Measurements from ENCODE around the gene PANX2.
A peak's percentile ranks its signal among the peaks of the same experiment; 100 is the strongest.

PANX2 gene

DNA sequence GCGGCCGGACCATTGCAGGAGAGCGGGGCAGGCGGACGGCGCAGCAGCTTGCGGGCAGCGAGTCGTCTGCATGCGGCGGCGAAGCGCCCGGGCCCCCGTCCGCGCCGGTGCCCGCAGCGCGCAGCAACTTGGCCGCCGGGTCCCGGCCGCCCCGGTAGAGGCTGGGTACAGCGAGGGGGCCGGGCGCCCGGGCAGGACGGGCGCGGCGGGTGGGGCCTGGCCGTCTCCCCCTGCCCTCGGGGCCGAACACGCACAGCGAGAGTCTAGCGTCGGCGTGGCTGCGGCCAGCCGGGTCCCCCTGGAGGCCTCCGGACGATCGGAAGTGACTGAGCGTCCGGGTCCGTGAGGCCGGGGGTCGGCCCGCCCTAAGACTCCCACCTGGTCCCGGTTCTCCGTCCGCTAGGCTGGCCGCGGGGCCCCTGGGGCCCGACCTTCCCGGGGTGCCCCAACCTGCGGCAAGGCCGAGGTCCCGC is 14.4 kb downstream of the PANX2 start:
- DNase-seq (ENCODE audit: low read depth), result no peak

DNA sequence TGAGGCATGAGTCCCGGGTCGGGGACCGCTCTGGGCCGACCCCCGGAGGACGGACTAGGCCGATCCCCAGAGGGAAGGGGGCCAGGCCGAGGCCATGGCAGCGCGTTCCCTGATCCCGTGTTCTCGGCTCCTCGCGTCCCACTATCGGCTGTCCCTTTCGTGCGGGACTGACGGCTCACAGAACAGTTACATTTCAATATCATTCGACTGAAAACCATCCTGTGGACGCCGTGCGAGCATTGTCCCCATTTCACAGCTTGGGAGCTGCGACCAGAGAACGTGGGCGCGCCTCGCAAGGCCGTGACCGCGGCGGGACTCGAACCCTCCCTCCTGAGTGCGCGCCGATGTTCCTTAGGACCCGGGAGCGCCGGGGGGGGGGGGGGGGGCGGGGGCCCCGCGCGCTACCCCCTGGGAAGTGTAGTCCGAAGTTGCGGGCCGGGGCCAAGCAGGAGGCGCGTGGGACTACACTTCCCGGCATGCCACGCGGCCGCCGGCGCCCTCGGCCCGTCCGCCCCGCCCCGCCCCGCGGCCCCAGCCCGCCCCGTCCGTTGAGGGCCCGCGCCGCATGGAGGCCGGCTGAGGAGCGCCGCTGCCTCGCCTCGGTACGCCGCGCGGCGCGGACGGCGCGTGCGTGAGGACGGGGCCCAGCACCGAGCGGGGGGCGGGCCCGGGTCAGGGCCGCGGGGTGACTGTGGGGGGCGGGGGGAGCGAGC is 15.0 kb downstream of the PANX2 start, which contains the start of gene TRABD:
Gene TRABD (plus strand): TSS at position 539 of the 713 bp plus-strand sequence. CDS start 7,148 bp downstream, outside the sequence.
- peak; percentile 82 for DNase-seq (ENCODE audit: low read depth)

DNA sequence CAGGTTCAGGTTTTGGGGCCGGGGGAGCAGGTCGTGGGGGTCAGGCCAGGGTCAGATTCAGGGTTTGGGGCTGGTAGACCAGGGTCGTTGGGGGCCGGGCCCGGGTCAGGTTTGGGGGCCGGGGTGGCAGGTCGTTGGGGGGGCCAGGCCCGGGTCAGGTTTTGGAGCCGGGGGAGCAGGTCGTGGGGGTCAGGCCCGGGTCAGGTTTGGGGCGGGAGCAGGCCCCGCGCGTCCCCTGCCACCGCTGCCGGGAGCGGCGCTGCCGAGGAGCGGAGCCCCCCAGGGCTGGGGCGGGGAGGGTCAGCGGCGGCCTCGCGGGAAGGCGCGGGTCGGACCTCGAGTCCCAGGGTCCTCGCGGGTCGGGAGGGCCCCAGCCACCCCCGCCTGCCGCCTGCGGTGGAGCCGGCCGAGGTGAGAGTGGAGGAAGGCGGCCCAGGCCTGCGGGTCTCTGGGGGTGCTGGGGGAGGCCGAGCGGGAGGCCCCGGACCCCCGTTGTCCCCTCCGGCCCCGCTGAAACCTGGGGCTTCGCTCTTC is 15.7 kb downstream of the PANX2 start:
- DNase-seq (ENCODE audit: low read depth), result no peak

GRCh38 chr22:50186761-50187523 is 16.4 kb downstream of the PANX2 start:
- no peak for DNase-seq (ENCODE audit: low read depth)

GRCh38 chr22:50188356-50188755 is 17.8 kb downstream of the PANX2 start:
- no peak for DNase-seq (ENCODE audit: low read depth)

GRCh38 chr22:50189184-50189848 is 18.8 kb downstream of the PANX2 start:
- DNase-seq (ENCODE audit: low read depth), result no peak

DNA sequence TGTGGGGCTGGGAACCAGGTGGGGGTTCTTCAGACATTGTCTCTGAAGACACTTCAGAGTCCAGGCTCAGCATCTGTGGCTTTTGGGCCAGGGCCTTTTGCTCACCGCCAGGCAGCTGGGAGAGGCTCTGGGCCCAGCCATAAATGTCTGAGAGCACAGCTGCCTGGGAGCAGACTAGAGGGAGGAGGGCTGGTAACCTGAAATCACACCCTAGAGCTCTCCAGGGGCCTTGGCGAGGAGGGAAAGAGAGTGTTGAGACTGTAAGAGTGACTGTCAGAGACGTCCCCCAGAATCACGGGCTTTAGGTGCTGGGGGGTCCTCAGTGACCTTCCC is 19.3 kb downstream of the PANX2 start:
- DNase-seq (ENCODE audit: low read depth), result no peak

DNA sequence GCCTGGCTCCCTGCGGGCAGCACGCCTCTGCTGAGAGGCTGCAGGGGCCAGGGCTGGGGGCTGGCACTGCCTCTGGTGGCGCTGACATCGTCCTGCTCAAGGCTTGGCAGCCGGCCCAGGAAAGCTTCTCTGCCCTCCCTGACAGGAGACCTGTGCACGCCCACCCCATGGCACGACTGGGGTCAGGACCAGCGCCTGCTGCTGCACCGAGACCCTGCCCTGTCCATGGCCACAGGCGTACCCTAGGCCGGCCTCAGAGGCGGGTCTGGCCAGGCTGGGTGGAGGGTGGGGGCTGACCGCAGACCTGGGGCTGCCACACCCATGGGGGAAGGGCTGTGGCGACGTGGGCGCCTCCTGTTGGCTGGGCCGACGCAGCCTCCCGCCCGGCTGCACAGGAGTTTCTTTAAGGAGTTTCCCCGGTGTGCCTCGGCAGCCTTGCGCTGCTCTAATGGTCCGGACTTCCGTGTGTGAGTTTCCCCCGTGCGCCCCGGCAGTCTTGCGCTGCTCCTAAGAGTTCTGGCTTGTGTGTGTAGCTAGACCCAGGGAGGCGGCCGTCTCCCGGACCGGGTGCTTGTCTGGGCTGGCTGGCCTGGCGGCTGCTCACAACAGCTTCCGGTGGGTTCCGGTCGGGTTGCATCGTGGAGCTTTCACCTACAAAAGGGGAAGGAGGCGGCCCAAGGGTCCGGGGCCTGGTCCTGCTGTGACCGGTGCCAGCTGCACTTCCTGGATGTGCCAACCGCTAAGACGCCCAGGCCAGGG is 19.8 kb downstream of the PANX2 start:
- peak; percentile 70 for DNase-seq (ENCODE audit: low read depth)

DNA sequence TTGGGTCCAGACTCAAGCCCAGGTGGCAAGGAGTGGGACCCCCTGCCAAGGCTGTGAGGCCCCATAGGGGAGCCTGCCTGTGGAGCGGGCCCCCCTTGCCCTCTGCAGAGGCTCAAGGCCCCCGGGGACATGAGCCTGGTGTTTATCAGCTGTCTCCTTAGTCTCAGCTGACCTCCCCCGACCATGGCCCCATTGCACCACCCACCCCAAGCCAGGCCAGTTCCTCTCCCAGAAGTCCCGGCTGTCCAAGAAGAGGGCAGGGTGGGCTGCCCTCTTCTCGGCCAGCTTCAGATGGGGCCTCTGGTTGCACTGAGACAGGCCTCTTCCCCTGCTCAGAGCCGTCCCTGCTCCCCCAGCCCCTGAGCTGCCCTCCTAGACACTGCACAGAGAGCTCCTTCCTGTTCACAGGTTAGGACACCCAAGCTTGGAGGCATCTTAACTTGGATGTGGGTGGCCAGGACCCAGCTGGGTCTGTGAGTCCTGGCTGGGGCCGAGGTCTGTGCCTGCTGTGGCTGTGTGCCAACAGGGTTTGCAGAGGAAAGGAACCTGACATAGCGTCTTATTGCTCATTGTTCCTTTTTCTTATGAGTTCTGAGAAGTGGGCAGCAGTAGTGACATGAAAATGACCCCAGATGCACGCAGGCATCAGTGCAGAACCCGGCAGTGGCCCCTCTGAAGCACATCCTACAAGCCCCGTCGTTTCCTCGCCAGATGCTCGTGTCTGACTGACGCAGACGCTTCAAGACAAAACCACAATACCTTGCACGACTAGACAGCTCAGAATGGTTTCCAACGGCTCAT is 20.6 kb downstream of the PANX2 start:
- DNase-seq (ENCODE audit: low read depth), result peak; percentile 84

DNA sequence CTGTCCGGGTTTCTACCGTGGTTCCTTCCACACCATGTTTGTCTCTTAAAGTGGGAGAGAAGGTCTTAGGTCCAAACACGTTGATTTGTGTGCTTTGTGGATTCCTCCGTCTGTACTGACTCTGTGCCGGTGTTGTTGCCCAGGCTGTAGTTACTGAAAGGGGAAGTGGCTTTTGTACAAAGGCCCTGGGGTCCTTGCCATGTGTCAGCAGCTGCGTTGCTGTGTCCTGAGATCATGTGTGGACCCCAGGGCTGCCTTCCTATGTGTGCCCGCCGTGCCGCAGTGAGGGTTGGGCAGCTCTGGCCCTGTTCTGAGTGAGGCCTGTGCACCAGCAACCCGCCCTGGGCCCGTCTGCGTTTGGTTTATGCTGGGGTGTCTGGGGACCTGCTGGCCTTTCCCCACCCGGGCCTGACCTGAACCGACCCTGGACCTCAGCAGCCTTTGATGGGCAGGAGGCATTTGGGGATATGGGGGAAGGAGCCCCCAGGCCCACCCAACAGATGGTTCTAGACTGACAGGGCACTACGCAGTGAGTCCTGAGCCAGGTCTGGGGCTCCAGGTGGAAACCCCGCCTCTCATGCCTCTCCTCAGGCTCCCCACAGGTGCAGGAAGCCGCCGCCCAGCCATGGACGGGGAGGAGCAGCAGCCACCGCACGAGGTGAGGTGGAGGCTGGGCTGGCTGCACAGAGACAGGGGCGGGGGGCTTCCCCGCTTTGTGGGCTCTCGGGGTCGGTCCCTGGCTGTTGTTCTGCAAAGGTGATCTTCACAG is 22.1 kb downstream of the PANX2 start:
- DNase-seq (ENCODE audit: low read depth), result peak; percentile 42

DNA sequence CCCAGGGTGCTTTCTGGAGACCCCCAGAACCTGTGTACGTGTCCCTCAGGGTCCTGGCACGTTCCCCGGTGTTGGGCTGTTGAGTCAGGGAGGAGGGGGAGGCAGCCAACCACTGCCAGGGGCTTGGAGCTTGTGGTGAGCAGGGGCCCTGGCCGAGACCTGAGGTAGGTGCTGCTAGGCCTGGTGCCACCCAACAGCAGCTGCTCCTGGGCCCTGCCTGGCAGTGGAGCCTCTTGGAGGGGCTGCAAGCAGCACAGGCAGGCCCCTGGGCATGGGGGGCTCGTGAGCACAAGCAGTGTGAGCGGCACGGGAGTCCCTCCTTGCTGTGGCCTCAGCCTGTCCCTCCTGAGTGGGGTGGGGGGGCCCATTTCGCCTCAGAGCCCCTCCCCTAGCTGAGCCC is 23.1 kb downstream of the PANX2 start:
- no peak for DNase-seq (ENCODE audit: low read depth)

GRCh38 chr22:50194037-50194805 is 23.7 kb downstream of the PANX2 start:
- no peak for DNase-seq (ENCODE audit: low read depth)

DNA sequence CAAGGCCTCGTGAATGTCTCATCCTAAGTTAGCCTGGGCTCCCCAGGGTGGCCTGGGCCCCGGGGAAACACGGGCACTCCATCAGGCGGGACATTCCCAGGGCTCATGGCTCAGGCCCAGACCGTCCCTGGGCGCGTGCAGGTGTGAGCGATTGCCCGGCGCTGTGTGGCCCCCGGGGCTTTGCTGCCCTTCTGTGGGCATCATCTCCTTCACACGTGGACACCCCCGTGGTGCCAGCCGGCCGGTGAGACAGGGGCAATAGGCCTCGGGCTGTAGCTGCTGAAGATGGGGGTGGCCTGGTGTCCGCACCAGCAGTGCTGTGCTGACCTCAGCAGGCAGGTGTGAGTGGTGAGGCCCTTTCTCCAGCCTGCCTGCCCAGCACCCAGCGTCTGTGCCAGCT is 25.7 kb downstream of the PANX2 start:
- no peak for DNase-seq (ENCODE audit: low read depth)

DNA sequence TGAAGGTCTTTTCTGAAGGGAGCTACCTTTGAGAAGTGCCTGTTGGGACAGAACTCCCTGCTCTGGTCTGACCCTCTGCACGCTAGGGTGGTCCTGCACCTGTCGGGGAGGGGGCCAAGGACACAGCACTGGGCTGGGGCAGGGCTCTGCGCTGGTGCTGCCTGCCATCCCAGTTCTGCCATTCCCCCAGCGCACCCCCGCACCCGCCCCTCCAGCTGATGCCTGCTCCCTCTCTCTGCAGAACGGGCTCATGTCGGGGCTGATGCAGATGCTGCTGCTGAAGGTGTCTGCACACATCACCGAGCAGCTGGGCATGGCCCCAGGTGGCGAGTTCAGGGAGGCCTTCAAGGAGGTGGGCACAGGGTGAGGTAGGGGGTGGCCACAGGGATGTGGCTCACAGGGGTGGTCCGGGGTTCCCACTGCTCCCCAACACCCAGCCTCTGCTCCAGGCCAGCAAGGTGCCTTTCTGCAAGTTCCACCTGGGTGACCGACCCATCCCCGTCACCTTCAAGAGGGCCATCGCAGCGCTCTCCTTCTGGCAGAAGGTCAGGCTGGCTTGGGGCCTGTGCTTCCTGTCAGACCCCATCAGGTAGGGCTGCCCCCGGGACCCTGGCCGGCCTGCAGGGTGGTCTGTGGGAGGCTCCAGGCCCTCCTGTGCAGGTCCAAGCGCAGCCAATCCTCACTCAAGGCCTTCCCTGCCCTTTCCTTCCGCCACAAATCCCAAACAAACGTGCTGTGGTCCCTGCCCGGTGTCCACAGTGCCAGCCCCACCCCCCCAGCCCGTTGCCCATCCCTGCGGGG is 26.7 kb downstream of the PANX2 start:
- no peak for DNase-seq (ENCODE audit: low read depth)

DNA sequence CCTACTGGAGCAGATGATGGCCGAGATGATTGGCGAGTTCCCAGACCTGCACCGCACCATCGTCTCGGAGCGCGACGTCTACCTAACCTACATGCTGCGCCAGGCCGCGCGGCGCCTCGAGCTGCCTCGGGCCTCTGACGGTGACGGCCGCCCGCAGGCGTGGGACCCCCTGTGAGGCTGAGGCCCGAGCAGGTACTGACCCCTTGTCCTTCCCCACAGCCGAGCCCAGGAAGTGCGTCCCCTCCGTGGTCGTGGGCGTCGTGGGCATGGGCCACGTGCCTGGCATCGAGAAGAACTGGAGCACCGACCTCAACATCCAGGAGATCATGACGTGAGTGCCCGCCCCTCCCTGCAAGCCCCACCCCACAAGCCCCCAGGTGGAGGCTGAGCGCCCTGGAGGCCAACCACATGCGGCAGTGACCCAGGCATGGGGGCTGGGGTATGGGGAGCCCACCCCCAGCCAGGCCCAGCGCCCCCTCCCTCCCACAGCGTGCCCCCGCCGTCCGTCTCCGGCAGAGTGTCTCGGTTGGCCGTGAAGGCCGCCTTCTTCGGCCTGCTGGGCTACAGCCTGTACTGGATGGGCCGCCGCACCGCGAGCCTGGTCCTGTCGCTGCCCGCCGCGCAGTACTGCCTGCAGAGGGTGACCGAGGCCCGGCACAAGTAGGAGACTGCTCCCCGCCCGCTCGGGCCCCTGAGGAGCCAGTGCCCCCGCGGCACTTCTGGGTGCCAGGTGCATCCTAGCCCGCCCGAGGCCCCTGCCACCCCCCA is 27.5 kb downstream of the PANX2 start:
- DNase-seq (ENCODE audit: low read depth), result no peak

GRCh38 chr22:50198624-50199017 is 28.1 kb downstream of the PANX2 start:
- no peak for DNase-seq (ENCODE audit: low read depth)

DNA sequence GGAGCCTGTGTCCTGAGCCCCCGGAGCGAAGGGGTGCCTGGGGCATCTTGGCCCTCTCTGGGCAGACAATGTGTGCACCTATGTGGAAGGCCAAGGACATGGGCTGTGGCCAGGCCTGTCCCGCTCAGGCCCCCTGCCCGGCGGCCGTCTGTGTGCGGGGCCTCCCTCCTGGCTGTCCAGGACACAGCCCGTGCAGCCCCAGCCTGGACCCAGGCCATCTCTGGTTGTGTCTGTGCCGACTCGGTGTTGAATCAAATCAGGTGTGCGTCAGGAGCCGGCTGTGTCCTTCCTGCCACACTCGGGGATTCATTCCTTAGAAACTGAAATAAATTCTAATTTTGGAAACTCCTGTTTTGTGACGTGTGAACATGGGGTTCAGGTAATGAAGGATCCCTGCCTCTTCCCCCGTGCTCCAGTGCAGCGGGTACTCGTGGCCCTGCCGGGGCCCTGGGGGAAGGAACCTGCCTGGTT is 28.8 kb downstream of the PANX2 start:
- no peak for DNase-seq (ENCODE audit: low read depth)
